Measurements from ENCODE around the gene OBP2A. TPM values are rescaled to one million over a fixed set of nuclear protein-coding genes. Genes with fewer than 3 reads are reported as not detected.

Gene OBP2A
- polyA plus RNA-seq, 3 donors = not detected

DNA sequence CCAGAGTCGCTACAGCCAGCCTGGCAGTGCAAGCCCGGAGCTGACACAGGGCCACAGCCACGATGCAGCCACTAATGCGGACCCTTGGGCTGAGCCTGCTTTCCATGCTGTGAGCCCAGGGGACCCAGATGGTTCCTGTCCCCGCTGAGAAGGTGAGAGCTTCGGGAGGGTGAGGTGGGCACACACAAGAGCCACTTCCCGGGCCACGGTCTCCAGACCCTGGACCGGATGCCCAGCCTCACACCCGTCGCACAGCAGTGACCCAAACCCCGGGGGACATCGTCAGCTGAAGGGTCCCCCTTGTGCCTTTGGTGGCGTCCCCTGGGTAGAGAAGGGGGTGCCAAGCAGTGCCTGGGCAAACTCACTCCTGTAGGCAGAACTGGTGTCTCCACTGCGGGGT lies 29.0 kb downstream of the OBP2A start:
- TF ChIP-seq, protein P1, sequence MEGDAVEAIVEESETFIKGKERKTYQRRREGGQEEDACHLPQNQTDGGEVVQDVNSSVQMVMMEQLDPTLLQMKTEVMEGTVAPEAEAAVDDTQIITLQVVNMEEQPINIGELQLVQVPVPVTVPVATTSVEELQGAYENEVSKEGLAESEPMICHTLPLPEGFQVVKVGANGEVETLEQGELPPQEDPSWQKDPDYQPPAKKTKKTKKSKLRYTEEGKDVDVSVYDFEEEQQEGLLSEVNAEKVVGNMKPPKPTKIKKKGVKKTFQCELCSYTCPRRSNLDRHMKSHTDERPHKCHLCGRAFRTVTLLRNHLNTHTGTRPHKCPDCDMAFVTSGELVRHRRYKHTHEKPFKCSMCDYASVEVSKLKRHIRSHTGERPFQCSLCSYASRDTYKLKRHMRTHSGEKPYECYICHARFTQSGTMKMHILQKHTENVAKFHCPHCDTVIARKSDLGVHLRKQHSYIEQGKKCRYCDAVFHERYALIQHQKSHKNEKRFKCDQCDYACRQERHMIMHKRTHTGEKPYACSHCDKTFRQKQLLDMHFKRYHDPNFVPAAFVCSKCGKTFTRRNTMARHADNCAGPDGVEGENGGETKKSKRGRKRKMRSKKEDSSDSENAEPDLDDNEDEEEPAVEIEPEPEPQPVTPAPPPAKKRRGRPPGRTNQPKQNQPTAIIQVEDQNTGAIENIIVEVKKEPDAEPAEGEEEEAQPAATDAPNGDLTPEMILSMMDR (IDR thresholded peaks at IDR 0.05) = no peak
- Mint-ChIP-seq H3K36me3 (no peaks in the 10 kb centered on the region), H3K4me3 (no peak overlapping the region), H3K27me3 (ENCODE audit: low read depth in 3 of 3) (peaks cover 0 to 2% (median 0%) of the 10 kb centered on the region in 3 donors), H3K27ac (no peak overlapping the region), H3K4me1 (no peaks in the 10 kb centered on the region), H3K9me3 (peaks cover 0 to 3% (median 0%) of the 10 kb centered on the region in 7 donors)
- H3K4me2 ChIP-seq (replicated peaks; ENCODE audit: extremely low read depth, low read length, poor library complexity, severe bottlenecking) = no peak overlapping the region
- intact Hi-C loops (cut with micrococcal nuclease) = no loop called here
- H3K4me3 ChIP-seq (replicated peaks in 1 of 3; ENCODE audit: low read depth in 2 of 3, low read length in 3 of 3) = no peak overlapping the region
- no peak overlapping the region for H3K27ac ChIP-seq (ENCODE audit: low read depth in 1 of 2, low read length in 2 of 2)
- WGBS (ENCODE audit: insufficient coverage) = 96% methylated on average over 14 of the region's 15 CpGs
- no peaks in the 10 kb centered on the region for H3K9me3 ChIP-seq (replicated peaks in 1 of 2; ENCODE audit: control insufficient read depth in 1 of 2, insufficient read depth in 1 of 2, low read length in 2 of 2)
- H2AFZ ChIP-seq (ENCODE audit: insufficient read depth, low read depth, low read length, poor library complexity, severe bottlenecking) = no peak overlapping the region
- no peaks in the 10 kb centered on the region for H3K4me1 ChIP-seq (ENCODE audit: control insufficient read depth in 1 of 2, insufficient read depth in 2 of 2, low read length in 2 of 2)
- no peaks in the 10 kb centered on the region for H3K79me2 ChIP-seq (ENCODE audit: insufficient read depth, low read length)
- no peaks in the 10 kb centered on the region for H3K27me3 ChIP-seq (ENCODE audit: control insufficient read depth in 2 of 2, insufficient read depth in 2 of 2, low read length in 2 of 2)
- H3K9ac ChIP-seq (ENCODE audit: insufficient read depth, low read length, poor library complexity, severe bottlenecking) = no peak overlapping the region
- no peaks in the 10 kb centered on the region for H3K36me3 ChIP-seq (replicated peaks in 1 of 2; ENCODE audit: control insufficient read depth in 1 of 2, insufficient read depth in 2 of 2, low read length in 2 of 2)
- no peaks in the 10 kb centered on the region for H4K20me1 ChIP-seq (ENCODE audit: insufficient read depth, low read length)
- no peak for DNase-seq

DNA sequence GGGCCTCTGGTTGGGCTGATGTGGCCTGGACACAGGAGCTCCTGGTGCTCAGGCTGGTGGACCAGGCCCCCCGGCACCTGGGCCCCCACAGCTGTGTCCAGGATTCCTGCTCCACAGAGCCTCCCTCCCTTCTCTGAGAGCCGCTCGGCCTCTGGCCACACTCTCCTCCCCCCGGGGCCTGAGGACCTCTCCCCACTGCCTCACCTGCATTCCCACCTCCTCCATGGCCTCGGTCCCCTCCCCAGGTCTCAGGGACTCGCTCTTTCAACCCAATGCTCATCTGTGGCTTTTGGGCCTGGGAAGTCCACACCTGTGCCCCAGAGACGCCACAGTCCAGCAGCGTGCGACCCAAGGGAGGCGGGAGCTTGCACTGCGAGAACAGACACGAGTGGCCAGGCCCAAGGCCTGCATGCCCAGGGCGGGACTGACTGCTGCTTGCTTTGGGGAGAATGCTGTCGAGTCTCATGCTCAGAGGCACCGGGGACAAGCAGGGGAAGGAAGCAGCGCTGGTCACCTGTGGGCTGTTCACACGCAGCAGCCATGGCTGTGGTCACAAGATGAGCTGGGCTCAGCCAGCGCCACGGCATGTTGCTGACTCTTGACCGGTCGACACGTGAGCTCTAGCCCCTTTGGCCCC lies 30.2 kb downstream of the OBP2A start:
- WGBS (ENCODE audit: insufficient coverage) = 80% methylated on average over 18 of the region's 22 CpGs
- Histone ChIP-seq H3K27ac (ENCODE audit: low read depth in 1 of 2, low read length in 2 of 2) (no peak overlapping the region), H3K4me3 (replicated peaks in 1 of 3; ENCODE audit: low read depth in 2 of 3, low read length in 3 of 3) (no peak overlapping the region), H3K36me3 (replicated peaks in 1 of 2; ENCODE audit: control insufficient read depth in 1 of 2, insufficient read depth in 2 of 2, low read length in 2 of 2) (no peaks in the 10 kb centered on the region), H3K4me2 (replicated peaks; ENCODE audit: extremely low read depth, low read length, poor library complexity, severe bottlenecking) (no peak overlapping the region), H3K9ac (ENCODE audit: insufficient read depth, low read length, poor library complexity, severe bottlenecking) (no peak overlapping the region), H4K20me1 (ENCODE audit: insufficient read depth, low read length) (no peaks in the 10 kb centered on the region), H3K4me1 (ENCODE audit: control insufficient read depth in 1 of 2, insufficient read depth in 2 of 2, low read length in 2 of 2) (no peaks in the 10 kb centered on the region), H3K79me2 (ENCODE audit: insufficient read depth, low read length) (no peaks in the 10 kb centered on the region), H2AFZ (ENCODE audit: insufficient read depth, low read depth, low read length, poor library complexity, severe bottlenecking) (no peak overlapping the region), H3K27me3 (ENCODE audit: control insufficient read depth in 2 of 2, insufficient read depth in 2 of 2, low read length in 2 of 2) (no peaks in the 10 kb centered on the region), H3K9me3 (replicated peaks in 1 of 2; ENCODE audit: control insufficient read depth in 1 of 2, insufficient read depth in 1 of 2, low read length in 2 of 2) (no peaks in the 10 kb centered on the region)
- Mint-ChIP-seq H3K9me3 (peaks cover 0 to 3% (median 0%) of the 10 kb centered on the region in 7 donors), H3K27me3 (ENCODE audit: low read depth in 3 of 3) (peaks cover 0 to 2% (median 0%) of the 10 kb centered on the region in 3 donors), H3K27ac (no peak overlapping the region), H3K4me1 (no peaks in the 10 kb centered on the region), H3K4me3 (no peak overlapping the region), H3K36me3 (no peaks in the 10 kb centered on the region)
- DNase-seq = no peak
- TF ChIP-seq, protein P1 (IDR thresholded peaks at IDR 0.05) = no peak
- intact Hi-C loops (cut with micrococcal nuclease) = no loop called here
